HCT116 (cell line): ENCODE results near the gene EVA1A. TPM values are rescaled to one million over a fixed set of nuclear protein-coding genes. Genes with fewer than 3 reads are reported as not detected.

Source experiments
- ATAC-seq: fragments of 200-7000 bp; cut with Tn5 transposase; 2 replicates; pipeline ENCODE4 v1.9.1; 2020; ENCODE audit warnings: mild to moderate bottlenecking, moderate library complexity
- BruUV-seq: library from RNA; stranded (reverse); fragments of 400-500 nt; replicated peaks from 2 replicates; lab custom pipeline; 2021; lab: Mats Ljungman, UMichigan
- CTCF ChIA-PET: fragments of 300-600 bp; sonication (Branson Sonifier 250); formaldehyde crosslinking; loops from one replicate; lab custom pipeline; 2021; ENCODE audit warnings: antibody characterized with exemption; lab: Charles Lee
- POLR2A ChIA-PET: fragments of 300-600, 350-600 bp; sonication (Branson Sonifier 250); formaldehyde crosslinking; loops from one replicate; lab custom pipeline; 2021; ENCODE audit warnings: antibody characterized with exemption; lab: Charles Lee
- RAD21 ChIA-PET, 2 experiments: fragments of 300-600 bp; sonication (Branson Sonifier 250); formaldehyde crosslinking; loops; one replicate each; lab custom pipeline; 2023; ENCODE audit warnings: low total read pairs in 2 of 2; ENCODE audit not compliant: uncharacterized antibody in 2 of 2, unreplicated experiment in 2 of 2, low non-redundant PET in 1 of 2; lab: Charles Lee
- DNase-seq: peaks from one replicate; pipeline ENCODE4 v3.0.0-alpha.2; 2010; ENCODE audit warnings: low read depth, low spot score
- H2AFZ ChIP-seq: fragments of 200-600 bp; shearing (Covaris generic), sonication (generic); 2 replicates; pipeline ENCODE4 v1.6.1; 2017; ENCODE audit warnings: low read depth, mixed run types, mixed read lengths, antibody characterized with exemption, low read length; ENCODE audit not compliant: poor library complexity, severe bottlenecking
- H3K27ac ChIP-seq: 2 replicates; pipeline ENCODE4 v1.5.1; 2012; ENCODE audit warnings: low read depth, low read length
- H3K27me3 ChIP-seq: fragments of 200-600 bp; sonication (generic); 2 replicates; pipeline ENCODE4 v1.6.1; 2016; ENCODE audit warnings: mixed run types, low read length, mixed read lengths; ENCODE audit not compliant: insufficient read depth
- H3K36me3 ChIP-seq, 2 experiments: fragments of 200-500 bp in 1 of 2; fragments of 200-600 bp in 1 of 2; sonication (Bioruptor generic) in 1 of 2; sonication (generic) in 1 of 2; 2 replicates each; pipeline versions ENCODE4 v1.5.1 to v1.6.1; 2014 to 2016; ENCODE audit warnings: low read length in 2 of 2, inconsistent platforms in 1 of 2, mixed read lengths in 1 of 2, mixed run types in 1 of 2; ENCODE audit not compliant: insufficient read depth in 2 of 2, control insufficient read depth in 1 of 2
- H3K4me1 ChIP-seq, 2 experiments: fragments of 200-600 bp in 1 of 2; sonication (generic) in 1 of 2; 2 replicates each; pipeline versions ENCODE4 v1.5.1 to v1.6.1; 2012 to 2017; ENCODE audit warnings: low read length in 2 of 2, inconsistent platforms in 1 of 2, mild to moderate bottlenecking in 1 of 2, mixed read lengths in 1 of 2, mixed run types in 1 of 2, moderate library complexity in 1 of 2; ENCODE audit not compliant: insufficient read depth in 2 of 2, control insufficient read depth in 1 of 2
- H3K4me2 ChIP-seq: fragments of 200-600 bp; sonication (generic); 2 replicates; pipeline ENCODE4 v1.6.1; 2017; ENCODE audit warnings: mixed run types, low read length, mixed read lengths
- H3K4me3 ChIP-seq, 2 experiments: fragments of 200-600 bp in 1 of 2; sonication (generic) in 1 of 2; replicated peaks in 1 of 2; 2 replicates each; pipeline ENCODE4 v1.5.1; 2011 to 2016; ENCODE audit warnings: low read length in 2 of 2, control low read depth in 1 of 2, low read depth in 1 of 2, mild to moderate bottlenecking in 1 of 2, mixed read lengths in 1 of 2, mixed run types in 1 of 2
- H3K79me2 ChIP-seq: fragments of 200-600 bp; sonication (generic); 2 replicates; pipeline ENCODE4 v1.6.1; 2017; ENCODE audit warnings: mild to moderate bottlenecking, mixed run types, low read length, moderate library complexity, mixed read lengths; ENCODE audit not compliant: insufficient read depth
- H3K9ac ChIP-seq: fragments of 200-600 bp; sonication (generic); 2 replicates; pipeline ENCODE4 v1.6.1; 2016; ENCODE audit warnings: low read length, mixed read lengths
- H3K9me2 ChIP-seq: fragments of 200-600 bp; sonication (generic), shearing (Covaris generic); 2 replicates; pipeline ENCODE4 v1.6.1; 2017; ENCODE audit warnings: mixed run types, mild to moderate bottlenecking, moderate library complexity; ENCODE audit not compliant: insufficient read depth
- H3K9me3 ChIP-seq, 2 experiments: fragments of 200-500 bp in 1 of 2; fragments of 200-600 bp in 1 of 2; sonication (Bioruptor generic) in 1 of 2; sonication (generic) in 1 of 2; 2 replicates each; pipeline ENCODE4 v1.6.1; 2014 to 2017; ENCODE audit warnings: low read length in 2 of 2, mixed read lengths in 2 of 2, inconsistent platforms in 1 of 2, low read depth in 1 of 2, mild to moderate bottlenecking in 1 of 2, mixed run types in 1 of 2, moderate library complexity in 1 of 2; ENCODE audit not compliant: control insufficient read depth in 1 of 2, insufficient read depth in 1 of 2
- H4K20me1 ChIP-seq: fragments of 200-600 bp; sonication (generic), shearing (Covaris generic); 2 replicates; pipeline ENCODE4 v1.6.1; 2017; ENCODE audit warnings: mixed run types, mild to moderate bottlenecking, moderate library complexity; ENCODE audit not compliant: insufficient read depth
- CBX3 ChIP-seq: IDR thresholded peaks from 2 replicates; pipeline ENCODE4 v1.6.1; 2012; ENCODE audit warnings: low read depth
- CEBPB ChIP-seq: IDR thresholded peaks from 2 replicates; pipeline ENCODE4 v1.6.1; 2012; ENCODE audit warnings: low read depth
- EGR1 ChIP-seq: IDR thresholded peaks from 2 replicates; pipeline ENCODE4 v1.6.1; 2012; ENCODE audit warnings: low read depth
- ELF1 ChIP-seq: IDR thresholded peaks from 2 replicates; pipeline ENCODE4 v1.6.1; 2012; ENCODE audit warnings: low read depth, borderline replicate concordance
- EZH2 ChIP-seq: fragments of 200-600 bp; sonication (generic); IDR thresholded peaks from 2 replicates; pipeline ENCODE4 v1.6.1; 2017; ENCODE audit warnings: antibody characterized with exemption, mixed run types
- EZH2phosphoT487 ChIP-seq: fragments of 200-600 bp; IDR thresholded peaks from 2 replicates; pipeline ENCODE4 v1.6.1; 2018; ENCODE audit warnings: antibody characterized with exemption, borderline replicate concordance
- FOSL1 ChIP-seq: IDR thresholded peaks from 2 replicates; pipeline ENCODE4 v1.6.1; 2012; ENCODE audit warnings: low read depth
- POLR2A ChIP-seq: IDR thresholded peaks from 2 replicates; pipeline ENCODE4 v1.7.0; 2011; ENCODE audit warnings: borderline replicate concordance; ENCODE audit not compliant: insufficient read depth, insufficient read length; ENCODE audit errors: extremely low read depth
- POLR2AphosphoS5 ChIP-seq: IDR thresholded peaks from 2 replicates; pipeline ENCODE4 v1.6.1; 2011; ENCODE audit warnings: mild to moderate bottlenecking, low read depth, low read length, moderate library complexity
- RAD21 ChIP-seq: IDR thresholded peaks from 2 replicates; pipeline ENCODE4 v1.6.1; 2012; ENCODE audit warnings: low read depth, mild to moderate bottlenecking
- SIN3A ChIP-seq: IDR thresholded peaks from 2 replicates; pipeline ENCODE4 v1.6.1; 2012; ENCODE audit warnings: low read depth
- TCF7L2 ChIP-seq: IDR thresholded peaks from 2 replicates; pipeline ENCODE4 v1.7.0; 2011; ENCODE audit warnings: borderline replicate concordance, inconsistent platforms; ENCODE audit not compliant: insufficient read depth, insufficient read length; ENCODE audit errors: extremely low read depth
- YY1 ChIP-seq: IDR thresholded peaks from 2 replicates; pipeline ENCODE4 v1.6.1; 2011; ENCODE audit warnings: low read length, low read depth, moderate library complexity, mild to moderate bottlenecking; ENCODE audit not compliant: insufficient replicate concordance; ENCODE audit errors: extremely low read depth
- ZFX ChIP-seq: fragments of 450-650 bp; IDR thresholded peaks from 2 replicates; pipeline ENCODE4 v1.6.1; 2017
- intact Hi-C: fragments of 100-400 bp; cut with micrococcal nuclease; formaldehyde crosslinking; loops from 2 replicates; pipeline ENCODE4 v1.10.0; 2022
- total RNA-seq: library from RNA; stranded (reverse); gene quantifications from one replicate; pipeline ENCODE4 v1.2.1, GENCODE V29; 2021; ENCODE audit not compliant: unreplicated experiment
- TF ChIP-seq, protein P1 (sequence below): IDR thresholded peaks from 2 replicates; pipeline ENCODE4 v1.6.1; 2012; ENCODE audit warnings: low read depth
- TF ChIP-seq, protein P2 (sequence below), 3 experiments: fragments of 200-600 bp in 1 of 3; sonication (generic) in 1 of 3; IDR thresholded peaks in 2 of 3; conservative IDR thresholded peaks in 1 of 3; 2 replicates each; pipeline ENCODE4 v1.5.1; 2012 to 2017; ENCODE audit warnings: low read depth in 2 of 3, low read length in 2 of 3, antibody characterized with exemption in 1 of 3, borderline replicate concordance in 1 of 3, control low read depth in 1 of 3, mild to moderate bottlenecking in 1 of 3, mixed read lengths in 1 of 3, mixed run types in 1 of 3, moderate library complexity in 1 of 3; ENCODE audit not compliant: insufficient read depth in 1 of 3
- TF ChIP-seq, protein P3 (sequence below): IDR thresholded peaks from 2 replicates; pipeline ENCODE4 v1.6.1; 2012
- TF ChIP-seq, protein P4 (sequence below): IDR thresholded peaks from 2 replicates; pipeline ENCODE4 v1.6.1; 2011; ENCODE audit warnings: mild to moderate bottlenecking, low read length, moderate library complexity; ENCODE audit not compliant: insufficient replicate concordance; ENCODE audit errors: extremely low read depth
- TF ChIP-seq, protein P5 (sequence below): IDR thresholded peaks from 2 replicates; pipeline ENCODE4 v1.6.1; 2012

Gene EVA1A
- total RNA-seq, 1 experiment from 2014 or later = 2.8 TPM

DNA sequence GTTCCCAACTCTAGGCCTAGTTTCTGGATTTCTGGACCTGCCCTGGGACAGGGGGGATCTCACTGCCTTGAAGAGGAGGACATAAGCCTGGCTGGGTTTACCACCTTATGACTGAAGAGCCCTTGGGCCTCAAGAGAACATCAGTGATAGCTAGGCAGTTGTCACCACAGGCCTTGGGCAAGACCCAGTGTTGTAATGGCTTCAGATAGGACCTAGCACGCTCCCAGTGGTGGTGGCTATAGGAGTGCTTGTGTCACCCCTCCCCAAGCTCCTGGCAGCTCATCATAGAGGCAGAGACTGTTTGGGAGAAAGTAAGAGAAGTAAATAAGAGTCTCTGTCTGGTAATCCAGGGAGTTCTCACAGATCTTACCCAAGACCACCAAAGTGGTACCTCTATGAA, 19.4 kb upstream of the EVA1A start:
- DNase-seq (no peak), ATAC-seq (no peak)
- Histone ChIP-seq H3K9me3 (no peaks in the 10 kb centered on the region), H3K4me3 (no peak overlapping the region), H3K36me3 (no peaks in the 10 kb centered on the region), H3K27me3 (no peaks in the 10 kb centered on the region), H3K4me2 (no peak overlapping the region), H3K9me2 (no peaks in the 10 kb centered on the region), H4K20me1 (no peaks in the 10 kb centered on the region)
- BruUV-seq = no TSS peak
- ChIA-PET CTCF (no interaction called here), RAD21 (no interaction called here), POLR2A (no interaction called here)
- intact Hi-C loops = no loop called here
- TF ChIP-seq POLR2A (no peak), ZFX (no peak), ELF1 (no peak), EZH2phosphoT487 (no peak), EGR1 (no peak), FOSL1 (no peak), EZH2 (no peak), SIN3A (no peak), TCF7L2 (no peak), POLR2AphosphoS5 (no peak), RAD21 (no peak), CBX3 (no peak), YY1 (no peak), CEBPB (no peak)
- TF ChIP-seq, protein P1, sequence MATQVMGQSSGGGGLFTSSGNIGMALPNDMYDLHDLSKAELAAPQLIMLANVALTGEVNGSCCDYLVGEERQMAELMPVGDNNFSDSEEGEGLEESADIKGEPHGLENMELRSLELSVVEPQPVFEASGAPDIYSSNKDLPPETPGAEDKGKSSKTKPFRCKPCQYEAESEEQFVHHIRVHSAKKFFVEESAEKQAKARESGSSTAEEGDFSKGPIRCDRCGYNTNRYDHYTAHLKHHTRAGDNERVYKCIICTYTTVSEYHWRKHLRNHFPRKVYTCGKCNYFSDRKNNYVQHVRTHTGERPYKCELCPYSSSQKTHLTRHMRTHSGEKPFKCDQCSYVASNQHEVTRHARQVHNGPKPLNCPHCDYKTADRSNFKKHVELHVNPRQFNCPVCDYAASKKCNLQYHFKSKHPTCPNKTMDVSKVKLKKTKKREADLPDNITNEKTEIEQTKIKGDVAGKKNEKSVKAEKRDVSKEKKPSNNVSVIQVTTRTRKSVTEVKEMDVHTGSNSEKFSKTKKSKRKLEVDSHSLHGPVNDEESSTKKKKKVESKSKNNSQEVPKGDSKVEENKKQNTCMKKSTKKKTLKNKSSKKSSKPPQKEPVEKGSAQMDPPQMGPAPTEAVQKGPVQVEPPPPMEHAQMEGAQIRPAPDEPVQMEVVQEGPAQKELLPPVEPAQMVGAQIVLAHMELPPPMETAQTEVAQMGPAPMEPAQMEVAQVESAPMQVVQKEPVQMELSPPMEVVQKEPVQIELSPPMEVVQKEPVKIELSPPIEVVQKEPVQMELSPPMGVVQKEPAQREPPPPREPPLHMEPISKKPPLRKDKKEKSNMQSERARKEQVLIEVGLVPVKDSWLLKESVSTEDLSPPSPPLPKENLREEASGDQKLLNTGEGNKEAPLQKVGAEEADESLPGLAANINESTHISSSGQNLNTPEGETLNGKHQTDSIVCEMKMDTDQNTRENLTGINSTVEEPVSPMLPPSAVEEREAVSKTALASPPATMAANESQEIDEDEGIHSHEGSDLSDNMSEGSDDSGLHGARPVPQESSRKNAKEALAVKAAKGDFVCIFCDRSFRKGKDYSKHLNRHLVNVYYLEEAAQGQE = no peak
- TF ChIP-seq, protein P2, sequence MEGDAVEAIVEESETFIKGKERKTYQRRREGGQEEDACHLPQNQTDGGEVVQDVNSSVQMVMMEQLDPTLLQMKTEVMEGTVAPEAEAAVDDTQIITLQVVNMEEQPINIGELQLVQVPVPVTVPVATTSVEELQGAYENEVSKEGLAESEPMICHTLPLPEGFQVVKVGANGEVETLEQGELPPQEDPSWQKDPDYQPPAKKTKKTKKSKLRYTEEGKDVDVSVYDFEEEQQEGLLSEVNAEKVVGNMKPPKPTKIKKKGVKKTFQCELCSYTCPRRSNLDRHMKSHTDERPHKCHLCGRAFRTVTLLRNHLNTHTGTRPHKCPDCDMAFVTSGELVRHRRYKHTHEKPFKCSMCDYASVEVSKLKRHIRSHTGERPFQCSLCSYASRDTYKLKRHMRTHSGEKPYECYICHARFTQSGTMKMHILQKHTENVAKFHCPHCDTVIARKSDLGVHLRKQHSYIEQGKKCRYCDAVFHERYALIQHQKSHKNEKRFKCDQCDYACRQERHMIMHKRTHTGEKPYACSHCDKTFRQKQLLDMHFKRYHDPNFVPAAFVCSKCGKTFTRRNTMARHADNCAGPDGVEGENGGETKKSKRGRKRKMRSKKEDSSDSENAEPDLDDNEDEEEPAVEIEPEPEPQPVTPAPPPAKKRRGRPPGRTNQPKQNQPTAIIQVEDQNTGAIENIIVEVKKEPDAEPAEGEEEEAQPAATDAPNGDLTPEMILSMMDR (IDR thresholded peaks at IDR 0.05 in 2 of 3, conservative IDR thresholded peaks at IDR 0.05 in 1 of 3; ENCODE audit: borderline replicate concordance in 1 of 3, insufficient read depth in 1 of 3, low read depth in 2 of 3, low read length in 2 of 3) = no peak
- TF ChIP-seq, protein P3, sequence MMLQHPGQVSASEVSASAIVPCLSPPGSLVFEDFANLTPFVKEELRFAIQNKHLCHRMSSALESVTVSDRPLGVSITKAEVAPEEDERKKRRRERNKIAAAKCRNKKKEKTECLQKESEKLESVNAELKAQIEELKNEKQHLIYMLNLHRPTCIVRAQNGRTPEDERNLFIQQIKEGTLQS = no peak
- TF ChIP-seq, protein P4, sequence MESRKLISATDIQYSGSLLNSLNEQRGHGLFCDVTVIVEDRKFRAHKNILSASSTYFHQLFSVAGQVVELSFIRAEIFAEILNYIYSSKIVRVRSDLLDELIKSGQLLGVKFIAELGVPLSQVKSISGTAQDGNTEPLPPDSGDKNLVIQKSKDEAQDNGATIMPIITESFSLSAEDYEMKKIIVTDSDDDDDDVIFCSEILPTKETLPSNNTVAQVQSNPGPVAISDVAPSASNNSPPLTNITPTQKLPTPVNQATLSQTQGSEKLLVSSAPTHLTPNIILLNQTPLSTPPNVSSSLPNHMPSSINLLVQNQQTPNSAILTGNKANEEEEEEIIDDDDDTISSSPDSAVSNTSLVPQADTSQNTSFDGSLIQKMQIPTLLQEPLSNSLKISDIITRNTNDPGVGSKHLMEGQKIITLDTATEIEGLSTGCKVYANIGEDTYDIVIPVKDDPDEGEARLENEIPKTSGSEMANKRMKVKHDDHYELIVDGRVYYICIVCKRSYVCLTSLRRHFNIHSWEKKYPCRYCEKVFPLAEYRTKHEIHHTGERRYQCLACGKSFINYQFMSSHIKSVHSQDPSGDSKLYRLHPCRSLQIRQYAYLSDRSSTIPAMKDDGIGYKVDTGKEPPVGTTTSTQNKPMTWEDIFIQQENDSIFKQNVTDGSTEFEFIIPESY = no peak
- TF ChIP-seq, protein P5, sequence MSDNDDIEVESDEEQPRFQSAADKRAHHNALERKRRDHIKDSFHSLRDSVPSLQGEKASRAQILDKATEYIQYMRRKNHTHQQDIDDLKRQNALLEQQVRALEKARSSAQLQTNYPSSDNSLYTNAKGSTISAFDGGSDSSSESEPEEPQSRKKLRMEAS = no peak
- TF ChIP-seq, all 23 proteins: peak for 0
- Histone ChIP-seq H3K4me1 (no peaks in the 10 kb centered on the region), H2AFZ (no peak overlapping the region), H3K79me2 (no peaks in the 10 kb centered on the region), H3K9ac (no peak overlapping the region), H3K27ac (no peak overlapping the region)
